ENCODE measurements around the gene P2RY1. TPM values are rescaled to one million over a fixed set of nuclear protein-coding genes. Genes with fewer than 3 reads are reported as not detected.

The P2RY1 gene
- total and polyA plus RNA-seq, 2 experiments from 2014 or later: 15.2 to 59.8 TPM

DNA sequence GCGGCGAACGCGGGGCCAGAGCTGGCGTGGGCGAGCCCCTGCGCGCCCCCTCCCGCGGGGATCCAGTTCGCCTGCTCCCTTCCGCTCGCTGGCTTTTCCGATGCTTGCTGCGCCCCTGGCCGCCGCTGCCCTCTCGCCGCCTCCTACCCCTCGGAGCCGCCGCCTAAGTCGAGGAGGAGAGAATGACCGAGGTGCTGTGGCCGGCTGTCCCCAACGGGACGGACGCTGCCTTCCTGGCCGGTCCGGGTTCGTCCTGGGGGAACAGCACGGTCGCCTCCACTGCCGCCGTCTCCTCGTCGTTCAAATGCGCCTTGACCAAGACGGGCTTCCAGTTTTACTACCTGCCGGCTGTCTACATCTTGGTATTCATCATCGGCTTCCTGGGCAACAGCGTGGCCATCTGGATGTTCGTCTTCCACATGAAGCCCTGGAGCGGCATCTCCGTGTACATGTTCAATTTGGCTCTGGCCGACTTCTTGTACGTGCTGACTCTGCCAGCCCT is 721 bp downstream of the P2RY1 start:
- Mint-ChIP-seq H3K9me3 (no peaks in the 10 kb centered on the region; the same call in 2 of the 3 replicates), H3K27ac (peak overlapping the region; percentile 38; the same call in 1 of the 2 replicates), H3K4me1 (peaks cover 41% of the 10 kb centered on the region), H3K27me3 (ENCODE audit: insufficient read depth, low read depth, poor library complexity) (peaks cover 21% of the 10 kb centered on the region), H3K36me3 (ENCODE audit: low read depth) (peaks cover 22% of the 10 kb centered on the region), H3K4me3 (peak overlapping the region; percentile 96)
- peaks cover 17% of the 10 kb centered on the region for H3K27me3 ChIP-seq (ENCODE audit: insufficient read depth)
- TF ChIP-seq, protein P1, sequence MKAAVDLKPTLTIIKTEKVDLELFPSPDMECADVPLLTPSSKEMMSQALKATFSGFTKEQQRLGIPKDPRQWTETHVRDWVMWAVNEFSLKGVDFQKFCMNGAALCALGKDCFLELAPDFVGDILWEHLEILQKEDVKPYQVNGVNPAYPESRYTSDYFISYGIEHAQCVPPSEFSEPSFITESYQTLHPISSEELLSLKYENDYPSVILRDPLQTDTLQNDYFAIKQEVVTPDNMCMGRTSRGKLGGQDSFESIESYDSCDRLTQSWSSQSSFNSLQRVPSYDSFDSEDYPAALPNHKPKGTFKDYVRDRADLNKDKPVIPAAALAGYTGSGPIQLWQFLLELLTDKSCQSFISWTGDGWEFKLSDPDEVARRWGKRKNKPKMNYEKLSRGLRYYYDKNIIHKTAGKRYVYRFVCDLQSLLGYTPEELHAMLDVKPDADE (IDR thresholded peaks at IDR 0.05): no peak
- TF ChIP-seq EZH2 (IDR thresholded peaks at IDR 0.05; ENCODE audit: low read depth, unreplicated experiment) (no peak), EZH2phosphoT487 (IDR thresholded peaks at IDR 0.05; ENCODE audit: unreplicated experiment) (no peak), ZNF331 (CRISPR knock-in tag; IDR thresholded peaks at IDR 0.05; ENCODE audit: low read depth) (no peak), ZNF114 (CRISPR knock-in tag; IDR thresholded peaks at IDR 0.05) (no peak), POLR2AphosphoS5 (IDR thresholded peaks at IDR 0.05; ENCODE audit: low read depth) (no peak), STAT1 (IDR thresholded peaks at IDR 0.05; ENCODE audit: unreplicated experiment) (no peak), CTCF (conservative IDR thresholded peaks at IDR 0.05; ENCODE audit: low read depth in 2 of 2) (no peak), JUNB (IDR thresholded peaks at IDR 0.05; ENCODE audit: unreplicated experiment) (no peak), CREB1 (CRISPR knock-in tag; IDR thresholded peaks at IDR 0.05; ENCODE audit: low read depth) (no peak), NANOG (IDR thresholded peaks at IDR 0.05; ENCODE audit: borderline replicate concordance) (no peak)
- TF ChIP-seq, protein P2, sequence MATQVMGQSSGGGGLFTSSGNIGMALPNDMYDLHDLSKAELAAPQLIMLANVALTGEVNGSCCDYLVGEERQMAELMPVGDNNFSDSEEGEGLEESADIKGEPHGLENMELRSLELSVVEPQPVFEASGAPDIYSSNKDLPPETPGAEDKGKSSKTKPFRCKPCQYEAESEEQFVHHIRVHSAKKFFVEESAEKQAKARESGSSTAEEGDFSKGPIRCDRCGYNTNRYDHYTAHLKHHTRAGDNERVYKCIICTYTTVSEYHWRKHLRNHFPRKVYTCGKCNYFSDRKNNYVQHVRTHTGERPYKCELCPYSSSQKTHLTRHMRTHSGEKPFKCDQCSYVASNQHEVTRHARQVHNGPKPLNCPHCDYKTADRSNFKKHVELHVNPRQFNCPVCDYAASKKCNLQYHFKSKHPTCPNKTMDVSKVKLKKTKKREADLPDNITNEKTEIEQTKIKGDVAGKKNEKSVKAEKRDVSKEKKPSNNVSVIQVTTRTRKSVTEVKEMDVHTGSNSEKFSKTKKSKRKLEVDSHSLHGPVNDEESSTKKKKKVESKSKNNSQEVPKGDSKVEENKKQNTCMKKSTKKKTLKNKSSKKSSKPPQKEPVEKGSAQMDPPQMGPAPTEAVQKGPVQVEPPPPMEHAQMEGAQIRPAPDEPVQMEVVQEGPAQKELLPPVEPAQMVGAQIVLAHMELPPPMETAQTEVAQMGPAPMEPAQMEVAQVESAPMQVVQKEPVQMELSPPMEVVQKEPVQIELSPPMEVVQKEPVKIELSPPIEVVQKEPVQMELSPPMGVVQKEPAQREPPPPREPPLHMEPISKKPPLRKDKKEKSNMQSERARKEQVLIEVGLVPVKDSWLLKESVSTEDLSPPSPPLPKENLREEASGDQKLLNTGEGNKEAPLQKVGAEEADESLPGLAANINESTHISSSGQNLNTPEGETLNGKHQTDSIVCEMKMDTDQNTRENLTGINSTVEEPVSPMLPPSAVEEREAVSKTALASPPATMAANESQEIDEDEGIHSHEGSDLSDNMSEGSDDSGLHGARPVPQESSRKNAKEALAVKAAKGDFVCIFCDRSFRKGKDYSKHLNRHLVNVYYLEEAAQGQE (IDR thresholded peaks at IDR 0.05; ENCODE audit: unreplicated experiment): no peak
- TF ChIP-seq, protein P3, sequence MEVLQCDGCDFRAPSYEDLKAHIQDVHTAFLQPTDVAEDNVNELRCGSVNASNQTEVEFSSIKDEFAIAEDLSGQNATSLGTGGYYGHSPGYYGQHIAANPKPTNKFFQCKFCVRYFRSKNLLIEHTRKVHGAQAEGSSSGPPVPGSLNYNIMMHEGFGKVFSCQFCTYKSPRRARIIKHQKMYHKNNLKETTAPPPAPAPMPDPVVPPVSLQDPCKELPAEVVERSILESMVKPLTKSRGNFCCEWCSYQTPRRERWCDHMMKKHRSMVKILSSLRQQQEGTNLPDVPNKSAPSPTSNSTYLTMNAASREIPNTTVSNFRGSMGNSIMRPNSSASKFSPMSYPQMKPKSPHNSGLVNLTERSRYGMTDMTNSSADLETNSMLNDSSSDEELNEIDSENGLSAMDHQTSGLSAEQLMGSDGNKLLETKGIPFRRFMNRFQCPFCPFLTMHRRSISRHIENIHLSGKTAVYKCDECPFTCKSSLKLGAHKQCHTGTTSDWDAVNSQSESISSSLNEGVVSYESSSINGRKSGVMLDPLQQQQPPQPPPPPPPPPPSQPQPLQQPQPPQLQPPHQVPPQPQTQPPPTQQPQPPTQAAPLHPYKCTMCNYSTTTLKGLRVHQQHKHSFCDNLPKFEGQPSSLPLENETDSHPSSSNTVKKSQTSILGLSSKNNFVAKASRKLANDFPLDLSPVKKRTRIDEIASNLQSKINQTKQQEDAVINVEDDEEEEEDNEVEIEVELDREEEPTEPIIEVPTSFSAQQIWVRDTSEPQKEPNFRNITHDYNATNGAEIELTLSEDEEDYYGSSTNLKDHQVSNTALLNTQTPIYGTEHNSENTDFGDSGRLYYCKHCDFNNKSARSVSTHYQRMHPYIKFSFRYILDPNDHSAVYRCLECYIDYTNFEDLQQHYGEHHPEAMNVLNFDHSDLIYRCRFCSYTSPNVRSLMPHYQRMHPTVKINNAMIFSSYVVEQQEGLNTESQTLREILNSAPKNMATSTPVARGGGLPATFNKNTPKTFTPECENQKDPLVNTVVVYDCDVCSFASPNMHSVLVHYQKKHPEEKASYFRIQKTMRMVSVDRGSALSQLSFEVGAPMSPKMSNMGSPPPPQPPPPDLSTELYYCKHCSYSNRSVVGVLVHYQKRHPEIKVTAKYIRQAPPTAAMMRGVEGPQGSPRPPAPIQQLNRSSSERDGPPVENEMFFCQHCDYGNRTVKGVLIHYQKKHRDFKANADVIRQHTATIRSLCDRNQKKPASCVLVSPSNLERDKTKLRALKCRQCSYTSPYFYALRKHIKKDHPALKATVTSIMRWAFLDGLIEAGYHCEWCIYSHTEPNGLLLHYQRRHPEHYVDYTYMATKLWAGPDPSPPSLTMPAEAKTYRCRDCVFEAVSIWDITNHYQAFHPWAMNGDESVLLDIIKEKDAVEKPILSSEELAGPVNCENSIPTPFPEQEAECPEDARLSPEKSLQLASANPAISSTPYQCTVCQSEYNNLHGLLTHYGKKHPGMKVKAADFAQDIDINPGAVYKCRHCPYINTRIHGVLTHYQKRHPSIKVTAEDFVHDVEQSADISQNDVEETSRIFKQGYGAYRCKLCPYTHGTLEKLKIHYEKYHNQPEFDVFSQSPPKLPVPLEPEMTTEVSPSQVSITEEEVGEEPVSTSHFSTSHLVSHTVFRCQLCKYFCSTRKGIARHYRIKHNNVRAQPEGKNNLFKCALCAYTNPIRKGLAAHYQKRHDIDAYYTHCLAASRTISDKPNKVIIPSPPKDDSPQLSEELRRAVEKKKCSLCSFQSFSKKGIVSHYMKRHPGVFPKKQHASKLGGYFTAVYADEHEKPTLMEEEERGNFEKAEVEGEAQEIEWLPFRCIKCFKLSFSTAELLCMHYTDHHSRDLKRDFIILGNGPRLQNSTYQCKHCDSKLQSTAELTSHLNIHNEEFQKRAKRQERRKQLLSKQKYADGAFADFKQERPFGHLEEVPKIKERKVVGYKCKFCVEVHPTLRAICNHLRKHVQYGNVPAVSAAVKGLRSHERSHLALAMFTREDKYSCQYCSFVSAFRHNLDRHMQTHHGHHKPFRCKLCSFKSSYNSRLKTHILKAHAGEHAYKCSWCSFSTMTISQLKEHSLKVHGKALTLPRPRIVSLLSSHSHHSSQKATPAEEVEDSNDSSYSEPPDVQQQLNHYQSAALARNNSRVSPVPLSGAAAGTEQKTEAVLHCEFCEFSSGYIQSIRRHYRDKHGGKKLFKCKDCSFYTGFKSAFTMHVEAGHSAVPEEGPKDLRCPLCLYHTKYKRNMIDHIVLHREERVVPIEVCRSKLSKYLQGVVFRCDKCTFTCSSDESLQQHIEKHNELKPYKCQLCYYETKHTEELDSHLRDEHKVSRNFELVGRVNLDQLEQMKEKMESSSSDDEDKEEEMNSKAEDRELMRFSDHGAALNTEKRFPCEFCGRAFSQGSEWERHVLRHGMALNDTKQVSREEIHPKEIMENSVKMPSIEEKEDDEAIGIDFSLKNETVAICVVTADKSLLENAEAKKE (CRISPR knock-in tag; IDR thresholded peaks at IDR 0.05): no peak
- no peak overlapping the region for H3K27ac ChIP-seq (ENCODE audit: low read depth)
- H2AFZ ChIP-seq: peak overlapping the region; percentile 87
- peaks cover 22% of the 10 kb centered on the region for H4K20me1 ChIP-seq (replicated peaks; ENCODE audit: insufficient read depth)
- peaks cover 50% of the 10 kb centered on the region for H3K79me2 ChIP-seq (replicated peaks; ENCODE audit: insufficient read depth)
- H3K4me2 ChIP-seq: peak overlapping the region; percentile 93
- ATAC-seq: peak; percentile 38
- H3K4me1 ChIP-seq (ENCODE audit: insufficient read depth): peaks cover 41% of the 10 kb centered on the region
- peak overlapping the region; percentile 89 for H3K4me3 ChIP-seq
- DNase-seq (ENCODE audit: low spot score): peak; percentile 38
- H3F3A ChIP-seq (replicated peaks; ENCODE audit: low read depth): no peaks in the 10 kb centered on the region
- H3K9me2 ChIP-seq (ENCODE audit: insufficient read depth): no peaks in the 10 kb centered on the region
- H3K36me3 ChIP-seq (ENCODE audit: insufficient read depth): peaks cover 9% of the 10 kb centered on the region

Measured in GM23338 (cell line).